ENCODE data around the gene TRIM16. TPM values are rescaled to one million over a fixed set of nuclear protein-coding genes. Genes with fewer than 3 reads are reported as not detected.
"Not testable (repeated sequence)": the region's sequence is repeated elsewhere in the genome, so short reads cannot be mapped to it uniquely, and the experiment has no call there.

Gene TRIM16
- total RNA-seq, 1 donor from 2014 or later = 69.1 TPM

DNA sequence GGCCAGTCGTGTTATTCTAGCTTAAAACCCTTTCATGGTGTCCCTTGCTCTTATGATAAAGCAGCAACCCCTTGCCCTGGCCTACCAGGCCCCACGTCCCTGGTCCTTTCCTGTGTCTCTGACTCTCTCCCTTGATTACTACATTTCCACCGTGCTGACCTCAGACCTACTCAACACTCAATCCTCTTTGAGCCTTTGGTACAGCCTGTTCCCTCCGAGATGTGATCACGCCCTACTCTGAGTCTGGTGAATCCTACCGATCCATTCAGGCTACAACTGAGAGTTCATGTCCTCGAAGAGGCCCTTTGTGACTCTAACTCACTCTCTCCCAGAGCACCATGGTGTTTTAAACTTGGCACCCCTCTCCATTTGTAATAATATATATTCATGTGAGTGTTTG lies 54.1 kb downstream of the TRIM16 start:
- not testable (repeated sequence) for DNase-seq (ENCODE audit: low read depth); H3K4me3 ChIP-seq (ENCODE audit: low read depth, low read length); H3K27me3 ChIP-seq (ENCODE audit: control insufficient read depth, insufficient read depth, low read length); H3K36me3 ChIP-seq (ENCODE audit: control insufficient read depth, insufficient read depth, low read length)

GRCh38 chr17:15623661-15624209 lies 60.4 kb downstream of the TRIM16 start:
- not testable (repeated sequence) for DNase-seq (ENCODE audit: low read depth); H3K36me3 ChIP-seq (ENCODE audit: control insufficient read depth, insufficient read depth, low read length); H3K27me3 ChIP-seq (ENCODE audit: control insufficient read depth, insufficient read depth, low read length); H3K4me3 ChIP-seq (ENCODE audit: low read depth, low read length)

DNA sequence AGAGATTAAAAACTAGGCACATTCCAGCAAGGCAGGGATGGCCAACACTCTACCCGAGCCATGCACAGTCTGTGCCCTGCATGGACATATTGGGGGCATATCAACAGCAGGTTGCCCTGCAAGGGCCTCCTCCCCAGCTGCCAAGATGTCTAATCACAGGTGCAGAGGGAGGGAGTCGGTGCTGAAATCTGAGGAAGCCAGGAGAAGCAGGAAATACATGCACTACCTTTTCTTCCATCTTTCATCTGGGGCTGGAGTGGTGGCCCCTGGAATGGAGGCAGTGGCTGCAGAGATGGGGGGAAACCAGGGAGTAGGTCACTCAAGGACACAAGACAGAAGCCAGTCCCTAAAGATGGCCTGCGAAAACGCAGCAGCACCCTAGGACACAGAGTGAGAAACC lies 60.9 kb downstream of the TRIM16 start:
- H3K27me3 ChIP-seq (ENCODE audit: control insufficient read depth, insufficient read depth, low read length); H3K36me3 ChIP-seq (ENCODE audit: control insufficient read depth, insufficient read depth, low read length); DNase-seq (ENCODE audit: low read depth); H3K4me3 ChIP-seq (ENCODE audit: low read depth, low read length): not testable (repeated sequence)

GRCh38 chr17:15622124-15622523 lies 62.0 kb downstream of the TRIM16 start:
- H3K36me3 ChIP-seq (ENCODE audit: control insufficient read depth, insufficient read depth, low read length); H3K27me3 ChIP-seq (ENCODE audit: control insufficient read depth, insufficient read depth, low read length); H3K4me3 ChIP-seq (ENCODE audit: low read depth, low read length); DNase-seq (ENCODE audit: low read depth): not testable (repeated sequence)

GRCh38 chr17:15619331-15620058 lies 64.6 kb downstream of the TRIM16 start, which contains the start of gene FBXW10B:
Gene FBXW10B (minus strand): TSS chr17:15619704. CDS start chr17:15619512, 192 bp downstream.
- not testable (repeated sequence) for H3K4me3 ChIP-seq (ENCODE audit: low read depth, low read length); H3K27me3 ChIP-seq (ENCODE audit: control insufficient read depth, insufficient read depth, low read length); DNase-seq (ENCODE audit: low read depth); H3K36me3 ChIP-seq (ENCODE audit: control insufficient read depth, insufficient read depth, low read length)

GRCh38 chr17:15616828-15617227 lies 67.3 kb downstream of the TRIM16 start:
- H3K4me3 ChIP-seq (ENCODE audit: low read depth, low read length); H3K36me3 ChIP-seq (ENCODE audit: control insufficient read depth, insufficient read depth, low read length); DNase-seq (ENCODE audit: low read depth); H3K27me3 ChIP-seq (ENCODE audit: control insufficient read depth, insufficient read depth, low read length): not testable (repeated sequence)

GRCh38 chr17:15615850-15616249 lies 68.3 kb downstream of the TRIM16 start:
- H3K27me3 ChIP-seq (ENCODE audit: control insufficient read depth, insufficient read depth, low read length); DNase-seq (ENCODE audit: low read depth); H3K4me3 ChIP-seq (ENCODE audit: low read depth, low read length); H3K36me3 ChIP-seq (ENCODE audit: control insufficient read depth, insufficient read depth, low read length): not testable (repeated sequence)

- not testable (repeated sequence) for H3K4me3 ChIP-seq (ENCODE audit: low read depth, low read length); H3K36me3 ChIP-seq (ENCODE audit: control insufficient read depth, insufficient read depth, low read length); DNase-seq (ENCODE audit: low read depth); H3K27me3 ChIP-seq (ENCODE audit: control insufficient read depth, insufficient read depth, low read length)
Observed at GRCh38 chr17:15613111-15613510, 71.0 kb downstream of the TRIM16 start.

GRCh38 chr17:15592960-15593359 lies 91.2 kb downstream of the TRIM16 start:
- not testable (repeated sequence) for H3K4me3 ChIP-seq (ENCODE audit: low read depth, low read length); H3K36me3 ChIP-seq (ENCODE audit: control insufficient read depth, insufficient read depth, low read length); H3K27me3 ChIP-seq (ENCODE audit: control insufficient read depth, insufficient read depth, low read length); DNase-seq (ENCODE audit: low read depth)

DNA sequence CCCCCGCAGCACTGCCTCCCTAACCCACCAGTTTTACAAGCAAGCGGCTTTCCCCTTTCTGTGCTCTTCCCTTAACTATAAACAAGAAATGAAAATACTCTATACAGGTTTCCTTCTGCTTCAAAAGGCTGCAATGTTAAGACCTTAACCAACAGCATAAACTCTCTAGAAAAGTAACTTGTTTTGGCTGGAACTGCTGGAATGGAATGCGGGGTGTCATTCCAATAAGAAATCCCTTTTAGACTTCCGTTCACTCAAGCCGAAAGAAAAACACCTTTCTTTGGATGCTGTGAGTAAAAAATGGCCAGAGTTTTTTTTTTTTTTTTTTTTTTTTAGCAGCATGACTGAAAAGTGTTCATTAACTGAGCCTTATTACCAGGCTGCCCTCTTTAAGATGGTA lies 92.1 kb downstream of the TRIM16 start:
- H3K4me3 ChIP-seq (ENCODE audit: low read depth, low read length); DNase-seq (ENCODE audit: low read depth); H3K36me3 ChIP-seq (ENCODE audit: control insufficient read depth, insufficient read depth, low read length); H3K27me3 ChIP-seq (ENCODE audit: control insufficient read depth, insufficient read depth, low read length): not testable (repeated sequence)

DNA sequence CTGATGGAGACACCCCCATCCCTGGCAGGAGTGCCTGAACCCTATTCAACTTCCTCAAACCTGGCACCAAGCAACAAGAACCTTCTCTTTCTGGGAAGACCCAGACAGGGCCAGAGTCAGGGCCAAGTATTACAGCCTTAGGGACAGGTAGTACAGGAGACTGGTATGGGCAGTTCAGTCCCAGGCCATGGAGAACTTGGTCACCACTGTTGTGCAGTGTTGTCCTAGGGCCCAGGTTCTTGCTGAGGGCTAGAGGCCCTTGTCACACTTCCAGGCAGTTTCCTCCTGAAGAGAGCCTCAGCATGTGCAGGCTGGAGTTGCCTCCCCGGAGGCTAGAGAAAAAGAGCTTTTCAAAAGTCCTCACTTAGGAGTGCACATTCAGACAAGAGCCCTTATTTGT lies 93.3 kb downstream of the TRIM16 start:
- DNase-seq (ENCODE audit: low read depth); H3K27me3 ChIP-seq (ENCODE audit: control insufficient read depth, insufficient read depth, low read length); H3K36me3 ChIP-seq (ENCODE audit: control insufficient read depth, insufficient read depth, low read length); H3K4me3 ChIP-seq (ENCODE audit: low read depth, low read length): not testable (repeated sequence)

DNA sequence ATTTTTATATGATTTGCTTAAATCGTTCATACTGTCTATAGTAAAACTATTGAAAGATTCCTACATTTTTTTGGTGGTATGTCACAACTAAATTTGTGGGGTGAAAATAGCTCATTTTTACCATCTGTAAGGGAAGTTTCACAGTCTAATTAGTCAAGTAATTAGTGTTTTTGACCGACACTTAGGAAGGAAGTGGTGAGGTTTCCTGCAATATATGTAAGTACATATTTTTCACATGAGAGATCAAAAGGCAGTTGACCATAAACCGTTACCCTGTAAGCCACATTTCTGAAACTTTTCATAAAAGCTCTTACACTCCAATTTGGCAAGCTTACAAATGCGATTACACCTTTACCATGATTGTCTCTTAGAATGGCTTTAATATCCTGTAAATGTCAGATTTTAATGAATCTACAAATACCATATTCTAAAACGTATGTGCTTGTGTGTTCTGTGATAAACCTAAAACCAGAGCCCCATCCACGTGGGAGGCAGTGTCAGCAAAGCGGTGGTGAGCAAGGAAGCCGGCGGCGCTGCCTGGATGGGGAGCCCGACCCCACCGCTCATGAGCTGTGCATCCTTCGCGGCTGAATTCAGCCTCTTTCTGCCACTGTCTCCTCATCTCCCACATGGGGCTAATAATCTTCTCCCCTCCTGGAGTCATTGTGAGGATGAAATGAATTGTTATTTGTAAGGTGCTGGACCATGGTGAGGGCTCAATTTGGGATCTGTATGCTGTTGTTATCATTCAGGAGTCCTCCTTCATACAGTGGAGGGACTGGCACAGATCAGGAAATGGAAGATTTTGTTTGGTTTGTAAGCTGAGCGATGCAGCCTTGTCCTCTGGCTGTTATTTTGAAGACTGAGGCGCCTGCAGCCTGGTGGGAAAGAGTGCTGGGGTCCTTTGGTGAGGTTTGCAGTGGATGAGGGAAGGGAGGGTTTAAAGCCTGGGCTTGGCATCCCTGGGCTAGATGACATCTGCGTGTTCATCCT lies 94.3 kb downstream of the TRIM16 start:
- not testable (repeated sequence) for H3K4me3 ChIP-seq (ENCODE audit: low read depth, low read length); H3K27me3 ChIP-seq (ENCODE audit: control insufficient read depth, insufficient read depth, low read length); DNase-seq (ENCODE audit: low read depth); H3K36me3 ChIP-seq (ENCODE audit: control insufficient read depth, insufficient read depth, low read length)

DNA sequence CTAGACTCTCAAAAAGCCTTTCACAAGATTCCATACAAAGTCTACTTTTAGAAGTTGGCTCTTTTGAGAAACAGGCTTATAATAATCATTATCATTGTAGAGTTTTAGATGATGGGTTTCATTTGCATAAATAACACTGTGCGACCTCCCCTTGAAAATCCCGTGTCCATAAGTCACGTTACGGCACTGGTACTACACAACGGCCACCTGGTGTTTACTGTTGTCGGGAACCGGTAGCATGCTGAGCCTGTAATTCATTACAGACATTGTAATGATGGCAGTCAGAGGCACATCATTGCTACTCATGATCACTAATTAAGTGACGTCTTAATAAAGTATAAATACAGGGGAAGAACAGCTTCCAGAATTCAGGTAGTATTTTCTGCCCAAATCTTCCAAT lies 96.1 kb downstream of the TRIM16 start:
- H3K4me3 ChIP-seq (ENCODE audit: low read depth, low read length); DNase-seq (ENCODE audit: low read depth); H3K27me3 ChIP-seq (ENCODE audit: control insufficient read depth, insufficient read depth, low read length); H3K36me3 ChIP-seq (ENCODE audit: control insufficient read depth, insufficient read depth, low read length): not testable (repeated sequence)

GRCh38 chr17:15583313-15583712 lies 100.8 kb downstream of the TRIM16 start:
- DNase-seq (ENCODE audit: low read depth); H3K4me3 ChIP-seq (ENCODE audit: low read depth, low read length); H3K36me3 ChIP-seq (ENCODE audit: control insufficient read depth, insufficient read depth, low read length); H3K27me3 ChIP-seq (ENCODE audit: control insufficient read depth, insufficient read depth, low read length): not testable (repeated sequence)

- not testable (repeated sequence) for H3K36me3 ChIP-seq (ENCODE audit: control insufficient read depth, insufficient read depth, low read length); DNase-seq (ENCODE audit: low read depth); H3K27me3 ChIP-seq (ENCODE audit: control insufficient read depth, insufficient read depth, low read length); H3K4me3 ChIP-seq (ENCODE audit: low read depth, low read length)
Observed at GRCh38 chr17:15581462-15581861, 102.6 kb downstream of the TRIM16 start.
